ACC112 (cell line): ENCODE data around the gene CHIA.

Experiments used
- H2AFZ ChIP-seq: fragments of 200-600 bp; sonication (generic); one replicate; pipeline ENCODE4 v1.6.0; 2017; ENCODE audit warnings: antibody characterized with exemption, low read length; ENCODE audit not compliant: unreplicated experiment
- H3K27ac ChIP-seq: fragments of 200-600 bp; sonication (generic); 2 replicates; pipeline ENCODE4 v1.5.1; 2014; ENCODE audit warnings: low read depth, mild to moderate bottlenecking, antibody characterized with exemption, low read length, moderate library complexity
- H3K27me3 ChIP-seq: fragments of 200-600 bp; sonication (generic); 2 replicates; pipeline ENCODE4 v1.6.1; 2014; ENCODE audit warnings: mild to moderate bottlenecking, antibody characterized with exemption, low read length, moderate library complexity, mixed read lengths; ENCODE audit not compliant: insufficient read depth
- H3K36me3 ChIP-seq: fragments of 200-600 bp; sonication (generic); 2 replicates; pipeline ENCODE4 v1.6.1; 2016; ENCODE audit warnings: mild to moderate bottlenecking, antibody characterized with exemption, low read length, moderate library complexity, mixed read lengths; ENCODE audit not compliant: insufficient read depth
- H3K4me1 ChIP-seq: fragments of 200-600 bp; sonication (generic); one replicate; pipeline ENCODE4 v1.6.1; 2016; ENCODE audit warnings: low read length, mixed read lengths; ENCODE audit not compliant: insufficient read depth, unreplicated experiment, control insufficient read depth
- H3K4me3 ChIP-seq: fragments of 200-600 bp; sonication (generic); 2 replicates; pipeline ENCODE4 v1.5.1; 2014; ENCODE audit warnings: mild to moderate bottlenecking, low read depth, low read length
- H3K79me2 ChIP-seq: fragments of 200-600 bp; sonication (generic); one replicate; pipeline ENCODE4 v1.6.0; 2016; ENCODE audit warnings: low read length; ENCODE audit not compliant: control insufficient read depth, unreplicated experiment, insufficient read depth

CHIA gene

GRCh38 chr1:111269825-111270406 lies 20.7 kb upstream of the CHIA start:
- Histone ChIP-seq H3K36me3 (no peaks in the 10 kb centered on the region), H3K4me1 (peaks cover 8% of the 10 kb centered on the region), H3K79me2 (no peaks in the 10 kb centered on the region), H3K27me3 (peaks cover 67% of the 10 kb centered on the region), H3K27ac (no peak overlapping the region), H3K4me3 (no peak overlapping the region), H2AFZ (no peak overlapping the region)

- H3K27me3 ChIP-seq: peaks cover 57% of the 10 kb centered on the region
- H3K36me3 ChIP-seq: no peaks in the 10 kb centered on the region
- H2AFZ ChIP-seq: no peak overlapping the region
- H3K4me3 ChIP-seq: no peak overlapping the region
- peaks cover 12% of the 10 kb centered on the region for H3K4me1 ChIP-seq
- H3K27ac ChIP-seq: no peak overlapping the region
- H3K79me2 ChIP-seq: no peaks in the 10 kb centered on the region
Observed at GRCh38 chr1:111270771-111271463, 19.7 kb upstream of the CHIA start.

GRCh38 chr1:111271464-111271801 lies 19.2 kb upstream of the CHIA start:
- H3K27ac ChIP-seq: no peak overlapping the region
- H3K79me2 ChIP-seq: no peaks in the 10 kb centered on the region
- H3K4me1 ChIP-seq: peaks cover 12% of the 10 kb centered on the region
- no peak overlapping the region for H3K4me3 ChIP-seq
- peaks cover 52% of the 10 kb centered on the region for H3K27me3 ChIP-seq
- H3K36me3 ChIP-seq: no peaks in the 10 kb centered on the region
- H2AFZ ChIP-seq: no peak overlapping the region

GRCh38 chr1:111272081-111272480 lies 18.6 kb upstream of the CHIA start:
- Histone ChIP-seq H3K36me3 (no peaks in the 10 kb centered on the region), H3K27ac (no peak overlapping the region), H3K27me3 (peaks cover 48% of the 10 kb centered on the region), H3K4me1 (peaks cover 12% of the 10 kb centered on the region), H3K4me3 (no peak overlapping the region), H3K79me2 (no peaks in the 10 kb centered on the region), H2AFZ (no peak overlapping the region)

GRCh38 chr1:111274653-111275052 lies 16.0 kb upstream of the CHIA start:
- Histone ChIP-seq H2AFZ (peak overlapping the region; percentile 99), H3K36me3 (no peaks in the 10 kb centered on the region), H3K27me3 (peaks cover 41% of the 10 kb centered on the region), H3K27ac (peak overlapping the region; percentile 65), H3K4me3 (peak overlapping the region; percentile 73), H3K79me2 (no peaks in the 10 kb centered on the region), H3K4me1 (peaks cover 12% of the 10 kb centered on the region)

GRCh38 chr1:111275079-111275478 lies 15.6 kb upstream of the CHIA start:
- Histone ChIP-seq H2AFZ (peak overlapping the region; percentile 99), H3K36me3 (no peaks in the 10 kb centered on the region), H3K4me3 (peak overlapping the region; percentile 73), H3K79me2 (no peaks in the 10 kb centered on the region), H3K27ac (peak overlapping the region; percentile 65), H3K27me3 (peaks cover 42% of the 10 kb centered on the region), H3K4me1 (peaks cover 12% of the 10 kb centered on the region)

- Histone ChIP-seq H2AFZ (no peak overlapping the region), H3K36me3 (no peaks in the 10 kb centered on the region), H3K27me3 (peaks cover 40% of the 10 kb centered on the region), H3K27ac (no peak overlapping the region), H3K4me1 (peaks cover 12% of the 10 kb centered on the region), H3K4me3 (no peak overlapping the region), H3K79me2 (no peaks in the 10 kb centered on the region)
Observed at GRCh38 chr1:111275780-111276433, 14.7 kb upstream of the CHIA start.

- Histone ChIP-seq H3K27me3 (peaks cover 26% of the 10 kb centered on the region; the same call in 1 of the 2 replicates), H3K36me3 (no peaks in the 10 kb centered on the region), H3K4me1 (peaks cover 11% of the 10 kb centered on the region), H3K4me3 (no peak overlapping the region), H3K79me2 (no peaks in the 10 kb centered on the region), H3K27ac (no peak overlapping the region), H2AFZ (no peak overlapping the region)
Observed at GRCh38 chr1:111279144-111279543, 11.5 kb upstream of the CHIA start.

GRCh38 chr1:111280267-111280666 lies 10.4 kb upstream of the CHIA start:
- H3K36me3 ChIP-seq: no peaks in the 10 kb centered on the region
- no peak overlapping the region for H3K4me3 ChIP-seq
- no peak overlapping the region for H2AFZ ChIP-seq
- no peak overlapping the region for H3K27ac ChIP-seq
- H3K79me2 ChIP-seq: no peaks in the 10 kb centered on the region
- H3K27me3 ChIP-seq: peaks cover 33% of the 10 kb centered on the region
- H3K4me1 ChIP-seq: peaks cover under 1% of the 10 kb centered on the region

GRCh38 chr1:111281411-111281810 lies 9.2 kb upstream of the CHIA start:
- no peaks in the 10 kb centered on the region for H3K4me1 ChIP-seq
- H3K27ac ChIP-seq: no peak overlapping the region
- no peak overlapping the region for H2AFZ ChIP-seq
- H3K4me3 ChIP-seq: no peak overlapping the region
- H3K79me2 ChIP-seq: no peaks in the 10 kb centered on the region
- no peaks in the 10 kb centered on the region for H3K36me3 ChIP-seq
- H3K27me3 ChIP-seq: peaks cover 45% of the 10 kb centered on the region

GRCh38 chr1:111283838-111284237 lies 6.8 kb upstream of the CHIA start:
- H3K27me3 ChIP-seq: peaks cover 59% of the 10 kb centered on the region
- H3K27ac ChIP-seq: no peak overlapping the region
- no peaks in the 10 kb centered on the region for H3K4me1 ChIP-seq
- no peaks in the 10 kb centered on the region for H3K79me2 ChIP-seq
- no peak overlapping the region for H3K4me3 ChIP-seq
- no peaks in the 10 kb centered on the region for H3K36me3 ChIP-seq
- no peak overlapping the region for H2AFZ ChIP-seq
